Bronchial epithelial cell (primary cell): ENCODE data around the gene ARGLU1. TPM values are rescaled to one million over a fixed set of nuclear protein-coding genes. Genes with fewer than 3 reads are reported as not detected.
A peak's percentile ranks its signal among the peaks of the same experiment; 100 is the strongest.

Source experiments
- DNase-seq: peaks from one replicate; pipeline ENCODE4 v3.0.0-alpha.2; 2010; ENCODE audit warnings: low read depth
- FAIRE-seq: peaks from 2 replicates; lab custom pipeline; 2011; peaks lifted over from hg19 to GRCh38; lab: Jason Lieb, UNC
- H3K27me3 ChIP-seq: 2 replicates; pipeline ENCODE4 v1.5.1; 2011; ENCODE audit warnings: low read length; ENCODE audit not compliant: control insufficient read depth, insufficient read depth
- H3K36me3 ChIP-seq: 2 replicates; pipeline ENCODE4 v1.5.1; 2011; ENCODE audit warnings: low read length; ENCODE audit not compliant: control insufficient read depth, insufficient read depth
- H3K4me3 ChIP-seq: 2 replicates; pipeline ENCODE4 v1.5.1; 2011; ENCODE audit warnings: mild to moderate bottlenecking, low read depth, low read length, control low read depth
- CTCF ChIP-seq: IDR thresholded peaks from 2 replicates; pipeline ENCODE4 v1.5.1; 2011; ENCODE audit warnings: mild to moderate bottlenecking, moderate library complexity, low read length, control low read depth, inconsistent platforms; ENCODE audit not compliant: insufficient read depth, severe bottlenecking
- total RNA-seq: library from RNA; depleted of rRNA; stranded (reverse); fragments of >200 nt; gene quantifications from 2 replicates; pipeline ENCODE4 v1.2.1, GENCODE V29; 2014

ARGLU1 gene
- total RNA-seq, 1 donor from 2014 or later, result 31.9 TPM

GRCh38 chr13:106503730-106504453, 64.0 kb downstream of the ARGLU1 start:
- peak; percentile 50 for FAIRE-seq
- no peak for TF ChIP-seq CTCF

GRCh38 chr13:106503272-106503671, 64.7 kb downstream of the ARGLU1 start:
- Histone ChIP-seq H3K36me3 (peaks cover 2% of the 10 kb centered on the region), H3K4me3 (no peak overlapping the region), H3K27me3 (no peaks in the 10 kb centered on the region)
- DNase-seq, result no peak
- no peak for TF ChIP-seq CTCF
- FAIRE-seq, result no peak

More at GRCh38 chr13:106503730-106504453, 64.0 kb downstream of the ARGLU1 start:
- H3K36me3 ChIP-seq, result peaks cover 2% of the 10 kb centered on the region
- DNase-seq, result no peak
- H3K4me3 ChIP-seq, result no peak overlapping the region
- H3K27me3 ChIP-seq, result no peaks in the 10 kb centered on the region

DNA sequence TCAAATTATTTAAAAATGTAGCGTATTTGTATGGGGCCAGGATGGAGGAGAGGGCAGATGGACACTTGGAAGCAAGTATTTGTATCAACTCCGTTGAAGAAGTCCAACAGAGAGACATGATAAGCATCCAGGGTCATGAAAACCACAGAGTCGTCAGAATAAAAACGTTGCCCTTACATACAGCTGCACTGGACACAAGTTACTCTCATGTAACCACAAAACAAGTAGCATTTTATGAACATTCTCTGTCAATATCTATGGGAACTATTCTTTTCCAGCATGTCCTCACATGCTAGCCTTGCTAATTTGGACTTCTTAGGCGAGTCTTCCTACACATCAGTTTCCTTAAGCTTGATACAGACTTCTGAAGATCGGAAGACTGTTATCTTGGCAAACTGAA, 67.5 kb downstream of the ARGLU1 start:
- Histone ChIP-seq H3K4me3 (no peak overlapping the region), H3K36me3 (peaks cover 3% of the 10 kb centered on the region), H3K27me3 (no peaks in the 10 kb centered on the region)
- no peak for TF ChIP-seq CTCF
- DNase-seq, result no peak
- FAIRE-seq, result no peak

GRCh38 chr13:106499896-106500295, 68.0 kb downstream of the ARGLU1 start:
- peak; percentile 50 for DNase-seq
- FAIRE-seq, result no peak
- Histone ChIP-seq H3K4me3 (no peak overlapping the region), H3K27me3 (no peaks in the 10 kb centered on the region), H3K36me3 (peaks cover 3% of the 10 kb centered on the region)
- TF ChIP-seq CTCF, result no peak

DNA sequence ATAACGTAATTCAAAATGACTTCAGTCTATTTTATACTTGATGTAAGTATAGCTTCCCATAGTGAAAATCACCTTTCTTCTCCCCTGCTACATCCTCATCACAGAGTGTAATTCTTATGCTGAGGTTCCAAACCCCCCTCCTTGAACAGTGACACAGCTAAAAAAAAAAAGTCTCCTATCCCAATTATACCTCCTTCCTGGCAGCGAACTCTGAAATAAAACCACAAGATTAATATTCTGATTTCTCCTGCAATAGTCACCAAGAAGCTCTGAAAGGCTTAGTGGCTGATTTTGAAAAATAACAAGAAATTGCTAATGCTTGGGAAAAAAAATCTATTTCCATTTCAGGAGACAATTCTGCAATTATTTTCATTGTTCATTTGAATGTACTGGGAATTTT, 68.8 kb downstream of the ARGLU1 start:
- no peak for TF ChIP-seq CTCF
- Histone ChIP-seq H3K36me3 (peaks cover 5% of the 10 kb centered on the region), H3K27me3 (no peaks in the 10 kb centered on the region), H3K4me3 (no peak overlapping the region)
- no peak for DNase-seq
- FAIRE-seq, result no peak

- H3K27me3 ChIP-seq, result no peaks in the 10 kb centered on the region
- peaks cover 6% of the 10 kb centered on the region for H3K36me3 ChIP-seq
- no peak for FAIRE-seq
These were observed 69.4 kb downstream of the ARGLU1 start for GRCh38 chr13:106498571-106498970.

More at GRCh38 chr13:106498571-106498970, 69.4 kb downstream of the ARGLU1 start:
- DNase-seq, result no peak
- H3K4me3 ChIP-seq, result no peak overlapping the region
- TF ChIP-seq CTCF, result no peak
